Tongue (tissue), 2 donors: Measurements from ENCODE around the gene PI4KA. TPM values are rescaled to one million over a fixed set of nuclear protein-coding genes. Genes with fewer than 3 reads are reported as not detected.

Experiments
- DNase-seq: peaks from one replicate; pipeline ENCODE4 v3.0.0-alpha.2; 2015
- total RNA-seq: library from RNA; depleted of rRNA; stranded (reverse); fragments of >200 nt; gene quantifications from one replicate; pipeline ENCODE4 v1.2.3, GENCODE V29; 2014

The PI4KA gene
- total RNA-seq, 1 donor from 2014 or later = 38.1 TPM

GRCh38 chr22:20793748-20794649 lies 64.6 kb downstream of the PI4KA start:
- DNase-seq = no peak

DNA sequence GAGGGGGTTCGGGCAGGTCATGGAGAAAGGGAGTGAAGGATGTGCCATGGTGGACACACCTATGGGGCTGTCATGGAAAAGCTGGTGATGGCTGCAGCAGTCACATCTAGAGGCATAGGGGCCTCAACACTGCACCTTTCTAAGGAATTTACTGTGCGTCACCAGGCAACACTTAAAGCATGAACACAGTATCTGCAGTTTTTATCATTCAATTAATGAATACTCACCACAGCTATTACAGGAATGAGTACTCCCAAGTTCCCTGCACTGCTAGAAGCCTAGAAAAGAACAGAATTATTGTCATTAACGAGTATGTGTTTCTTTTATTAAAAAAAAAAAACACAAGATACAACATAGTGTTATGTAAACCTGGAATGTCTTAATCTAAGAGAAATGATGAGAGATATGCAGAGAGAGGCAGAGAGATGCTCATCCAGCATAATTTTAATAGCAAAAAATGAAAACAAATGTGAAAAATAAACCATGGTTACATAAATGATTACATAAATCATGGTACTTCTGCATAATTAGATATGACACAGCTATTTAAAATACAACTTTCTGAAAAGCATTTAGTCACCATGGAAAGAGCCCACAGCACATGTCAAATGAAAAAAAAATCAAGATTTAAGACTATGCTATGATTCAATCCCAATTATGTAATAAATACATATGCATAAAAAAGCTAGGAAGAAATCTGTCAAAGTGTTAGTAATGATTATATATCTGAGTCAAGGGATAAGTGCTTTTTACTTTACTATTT lies 65.5 kb downstream of the PI4KA start:
- no peak for DNase-seq

DNA sequence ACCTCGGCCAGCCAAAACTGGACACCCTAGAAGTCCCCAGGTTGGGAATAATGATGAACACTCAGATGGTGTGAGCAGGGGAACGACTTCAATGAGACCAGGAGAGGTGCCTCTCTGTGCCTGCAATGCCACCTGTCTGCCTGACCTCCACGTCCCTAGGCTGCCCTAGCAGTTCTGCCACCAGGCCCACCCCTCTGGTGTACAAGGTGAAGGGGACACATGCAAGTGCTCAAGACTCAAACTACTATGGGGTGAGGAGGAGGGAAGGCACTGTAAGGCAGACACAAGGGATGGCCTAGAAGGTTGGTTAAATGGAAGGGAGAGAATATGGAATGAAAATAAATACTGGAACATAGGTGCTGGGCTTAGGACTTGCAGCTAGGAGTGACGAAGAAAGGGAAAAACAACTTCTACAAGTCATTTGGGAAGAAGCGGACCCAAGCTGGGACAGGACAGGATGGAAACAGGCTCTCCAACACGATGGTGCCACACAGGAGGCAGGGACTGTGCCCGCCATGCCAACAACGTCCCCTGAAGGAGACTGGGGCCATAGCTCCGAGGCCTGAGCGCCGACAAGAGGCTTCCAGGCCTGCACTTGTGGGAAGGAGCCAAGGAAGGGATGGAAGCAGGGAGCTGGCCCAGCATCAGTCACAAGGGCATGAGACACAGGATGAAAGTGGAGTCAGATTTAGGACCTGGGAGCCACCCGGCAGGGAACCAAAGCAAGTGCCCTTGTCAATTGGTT lies 66.2 kb downstream of the PI4KA start:
- DNase-seq = no peak

DNA sequence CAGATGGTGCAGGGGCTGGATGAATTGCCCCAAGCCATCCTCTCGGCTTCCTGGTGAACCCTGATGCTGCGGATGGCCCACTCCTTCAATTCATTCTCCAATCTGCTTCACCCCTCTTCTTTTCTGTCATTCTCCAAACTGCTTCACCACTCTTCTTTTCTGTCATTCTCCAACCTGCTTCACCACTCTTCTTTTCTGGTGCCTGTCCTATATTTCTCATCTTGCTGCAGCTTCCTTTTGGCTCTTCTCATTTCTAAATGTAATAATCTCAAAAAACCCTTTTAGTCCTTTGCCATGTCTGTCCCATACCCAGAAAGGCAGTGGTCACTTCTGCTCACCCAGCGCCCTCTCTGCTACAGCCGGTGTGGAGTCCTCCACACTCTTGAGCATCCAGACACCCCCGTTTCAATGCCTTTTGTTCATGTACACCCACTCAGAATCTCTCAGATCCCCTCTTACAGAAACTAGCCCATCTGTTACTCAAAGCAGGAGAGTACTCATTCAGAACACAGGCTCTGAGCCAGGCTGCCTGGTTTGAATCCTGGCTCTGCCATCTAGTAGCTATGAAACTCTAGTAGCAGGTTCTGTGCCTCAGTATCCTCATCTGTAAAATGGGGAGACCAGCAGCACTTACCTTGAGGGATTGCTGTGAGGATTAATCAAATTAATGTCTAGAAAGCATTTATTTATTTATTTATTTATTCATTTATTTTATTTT lies 69.8 kb downstream of the PI4KA start:
- no peak for DNase-seq

GRCh38 chr22:20787746-20788626 lies 70.6 kb downstream of the PI4KA start:
- peak; percentile 48 for DNase-seq

- DNase-seq = no peak
Observed at GRCh38 chr22:20787223-20787622, 71.4 kb downstream of the PI4KA start.

GRCh38 chr22:20786536-20786979 lies 72.1 kb downstream of the PI4KA start:
- DNase-seq = peak; percentile 29

GRCh38 chr22:20786048-20786447 lies 72.6 kb downstream of the PI4KA start:
- no peak for DNase-seq

DNA sequence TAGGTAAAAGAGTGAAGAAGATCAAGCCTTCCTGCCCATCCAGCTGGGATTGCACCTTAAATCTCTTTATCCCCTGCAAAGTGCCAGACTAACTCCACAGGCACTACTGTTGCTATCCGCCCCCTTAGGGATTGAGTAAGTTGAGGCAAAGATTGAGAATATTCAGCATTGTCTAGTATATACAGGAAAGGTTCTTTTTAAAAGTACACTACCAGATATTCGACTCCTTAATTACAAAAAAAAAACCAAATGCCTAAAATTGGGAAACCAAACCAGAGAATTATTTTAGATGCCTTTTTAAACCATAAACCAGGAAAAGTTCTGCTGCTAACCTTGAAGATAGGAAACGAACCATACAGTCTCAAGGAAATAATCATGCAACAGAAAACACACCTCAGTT lies 73.2 kb downstream of the PI4KA start:
- no peak for DNase-seq

DNA sequence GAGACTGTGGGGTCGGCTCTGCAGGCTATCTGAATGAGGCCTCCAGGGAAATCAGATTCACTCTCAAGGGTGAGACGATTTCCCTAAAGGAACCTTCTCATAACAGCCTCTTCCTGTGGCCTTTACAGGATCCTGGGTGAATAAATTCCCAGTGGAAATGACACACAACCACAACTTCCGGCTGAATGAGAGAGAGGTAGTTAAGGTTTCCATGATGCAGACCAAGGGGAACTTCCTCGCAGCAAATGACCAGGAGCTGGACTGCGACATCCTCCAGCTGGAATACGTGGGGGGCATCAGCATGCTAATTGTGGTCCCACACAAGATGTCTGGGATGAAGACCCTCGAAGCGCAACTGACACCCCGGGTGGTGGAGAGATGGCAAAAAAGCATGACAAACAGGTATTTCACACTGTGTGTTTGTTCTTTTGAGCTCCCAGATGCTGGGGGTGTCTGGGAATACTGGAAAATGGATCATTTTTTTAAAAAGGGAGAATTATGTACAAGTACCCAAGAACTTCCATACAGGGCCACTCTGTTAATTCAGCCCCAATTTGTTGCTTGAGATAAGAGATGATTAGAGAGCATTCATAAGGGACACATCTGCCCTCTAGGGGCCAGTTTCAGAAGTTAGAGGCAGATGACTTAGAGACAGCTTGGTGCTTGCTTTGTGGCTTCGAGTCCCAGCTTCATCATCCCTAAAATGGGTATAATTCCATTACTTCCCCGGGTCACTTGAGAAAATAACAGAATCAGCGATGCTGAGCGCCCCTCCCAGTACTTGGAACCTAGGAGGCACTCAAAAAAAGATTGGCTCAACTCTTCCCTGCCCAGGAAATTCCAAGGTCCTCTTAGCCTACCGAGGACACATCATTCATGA lies 74.5 kb downstream of the PI4KA start:
- peak; percentile 64 for DNase-seq

DNA sequence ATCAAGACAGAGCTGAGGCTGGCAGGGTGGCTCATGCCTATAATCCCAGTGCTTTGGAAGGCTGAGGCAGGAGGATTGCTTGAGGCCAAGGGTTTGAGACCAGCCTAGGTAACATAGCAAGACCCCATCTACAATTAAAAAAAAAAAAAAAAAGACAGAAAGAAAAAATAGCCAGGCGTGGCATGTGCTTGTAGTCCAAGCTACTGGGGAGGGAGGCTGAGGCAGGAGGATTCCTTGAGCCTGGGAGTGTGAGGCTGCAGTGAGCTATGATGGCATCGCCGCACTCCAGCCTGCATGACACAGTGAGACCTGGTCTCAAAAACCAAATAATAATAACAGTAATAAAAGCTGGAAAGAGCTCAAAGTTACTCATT lies 75.3 kb downstream of the PI4KA start:
- no peak for DNase-seq

DNA sequence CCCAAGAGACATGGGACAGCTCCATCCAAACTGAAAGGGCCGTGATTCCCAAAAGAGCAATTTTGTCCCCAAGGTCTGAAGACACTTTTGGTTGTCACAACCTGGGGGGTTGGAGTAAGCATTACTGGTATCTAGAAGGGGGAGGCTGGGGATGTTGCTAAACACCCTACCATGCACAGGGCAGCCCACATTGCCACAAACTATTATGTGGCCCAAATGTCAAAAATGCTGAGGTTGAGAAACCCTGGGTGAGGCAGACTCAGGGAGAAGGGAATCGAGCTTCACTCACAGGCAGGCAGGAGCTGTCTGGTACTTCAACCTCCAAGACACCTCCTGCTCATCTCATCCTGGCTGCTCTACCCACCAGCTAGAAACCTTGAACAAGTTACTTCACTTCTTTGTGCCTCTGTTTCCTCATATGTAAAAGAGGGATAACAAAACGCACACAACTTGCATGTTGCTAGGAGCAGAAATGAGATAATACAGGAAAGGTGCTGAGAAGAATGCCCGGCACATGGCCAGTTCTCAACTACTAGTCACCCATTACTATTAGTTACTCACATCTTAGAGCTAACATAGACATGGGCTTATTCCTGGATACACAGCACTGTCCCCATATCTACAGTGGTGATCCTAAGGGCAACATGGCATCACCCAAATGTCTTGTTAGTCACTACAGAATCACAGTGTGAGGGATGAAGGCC lies 75.9 kb downstream of the PI4KA start:
- no peak for DNase-seq

GRCh38 chr22:20782083-20782482 lies 76.5 kb downstream of the PI4KA start:
- DNase-seq = no peak

DNA sequence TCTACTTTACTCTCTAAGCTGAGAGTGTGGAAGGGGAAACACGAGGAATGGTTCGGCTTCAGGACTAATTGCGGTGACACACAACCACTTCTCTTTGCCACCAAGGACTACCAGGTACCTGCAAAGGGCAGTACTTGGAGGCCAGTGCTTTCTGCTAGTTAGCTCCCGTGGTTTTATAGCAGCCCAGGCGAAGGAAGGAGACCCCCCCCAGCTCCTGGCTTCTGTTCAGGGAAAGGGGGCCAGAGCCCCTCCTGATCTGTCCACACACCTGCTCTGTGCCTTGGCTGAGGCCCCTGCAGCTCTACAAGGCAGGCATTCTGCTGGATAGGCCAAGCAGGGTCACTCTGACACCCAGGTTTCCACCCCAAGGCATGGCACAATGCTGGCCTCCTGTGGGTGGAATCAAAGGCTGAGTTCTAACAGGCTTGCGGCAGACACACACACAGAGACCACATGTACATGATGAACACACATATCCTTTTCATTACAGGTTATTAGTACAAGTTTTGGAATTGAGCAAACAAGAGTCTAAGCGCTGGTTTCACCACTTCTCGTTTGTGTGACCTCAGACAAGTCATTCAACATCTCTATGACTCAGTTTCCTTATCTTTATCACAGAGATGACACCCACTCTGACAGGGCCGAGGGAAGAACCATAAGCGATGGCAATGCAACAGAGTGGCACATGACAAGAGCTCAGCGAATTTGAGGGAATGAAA lies 77.2 kb downstream of the PI4KA start:
- DNase-seq = no peak

DNA sequence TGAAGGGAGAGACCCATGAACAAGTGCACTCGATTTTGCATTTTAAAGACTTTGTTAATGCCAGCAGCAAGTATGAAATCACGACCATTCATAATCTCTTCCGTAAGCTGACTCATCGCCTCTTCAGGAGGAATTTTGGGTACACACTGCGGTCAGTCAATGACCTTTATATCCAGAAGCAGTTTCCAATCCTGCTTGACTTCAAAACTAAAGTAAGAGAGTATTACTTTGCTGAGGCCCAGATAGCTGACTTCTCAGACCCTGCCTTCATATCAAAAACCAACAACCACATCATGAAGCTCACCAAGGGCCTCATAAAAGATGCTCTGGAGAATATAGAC lies 78.8 kb downstream of the PI4KA start:
- no peak for DNase-seq

- DNase-seq = peak; percentile 4
Observed at GRCh38 chr22:20779014-20779817, 79.4 kb downstream of the PI4KA start.

GRCh38 chr22:20777420-20778177 lies 81.0 kb downstream of the PI4KA start:
- peak; percentile 36 for DNase-seq
